Subcutaneous abdominal adipose tissue (tissue), 5 donors: ENCODE measurements around the gene CACNA2D3.
"Not testable (repeated sequence)": the region's sequence is repeated elsewhere in the genome, so short reads cannot be mapped to it uniquely, and the experiment has no call there.

Experiments
- H3K27ac ChIP-seq: one replicate; pipeline ENCODE4 v1.7.0; 2013; ENCODE audit warnings: low read depth, mild to moderate bottlenecking, inconsistent platforms, low read length, moderate library complexity
- H3K27me3 ChIP-seq, 5 donors: one replicate each; pipeline ENCODE4 v1.7.0; 2013; ENCODE audit warnings: low read length in 5 of 5, inconsistent platforms in 1 of 5; ENCODE audit not compliant: control insufficient read depth in 5 of 5, insufficient read depth in 4 of 5
- H3K36me3 ChIP-seq, 5 donors: one replicate each; pipeline ENCODE4 v1.7.0; 2013; ENCODE audit warnings: low read length in 5 of 5; ENCODE audit not compliant: control insufficient read depth in 5 of 5, insufficient read depth in 5 of 5
- H3K4me1 ChIP-seq, 5 donors: one replicate each; pipeline ENCODE4 v1.7.0; 2013; ENCODE audit warnings: low read length in 5 of 5, mild to moderate bottlenecking in 3 of 5, moderate library complexity in 1 of 5; ENCODE audit not compliant: control insufficient read depth in 5 of 5, insufficient read depth in 5 of 5
- H3K4me3 ChIP-seq, 5 donors: one replicate each; pipeline ENCODE4 v1.7.0; 2013; ENCODE audit warnings: low read length in 5 of 5, low read depth in 1 of 5
- H3K9ac ChIP-seq, 5 donors: one replicate each; pipeline ENCODE4 v1.7.0; 2013; ENCODE audit warnings: low read length in 5 of 5, mild to moderate bottlenecking in 4 of 5, moderate library complexity in 3 of 5
- H3K9me3 ChIP-seq, 5 donors: one replicate each; pipeline ENCODE4 v1.7.0; 2013; ENCODE audit warnings: low read length in 5 of 5; ENCODE audit not compliant: control insufficient read depth in 5 of 5
- donor health status: healthy.
- donor health status: healthy.
- donor health status: healthy.
- donor health status: healthy.
- donor health status: healthy.

Gene CACNA2D3

DNA sequence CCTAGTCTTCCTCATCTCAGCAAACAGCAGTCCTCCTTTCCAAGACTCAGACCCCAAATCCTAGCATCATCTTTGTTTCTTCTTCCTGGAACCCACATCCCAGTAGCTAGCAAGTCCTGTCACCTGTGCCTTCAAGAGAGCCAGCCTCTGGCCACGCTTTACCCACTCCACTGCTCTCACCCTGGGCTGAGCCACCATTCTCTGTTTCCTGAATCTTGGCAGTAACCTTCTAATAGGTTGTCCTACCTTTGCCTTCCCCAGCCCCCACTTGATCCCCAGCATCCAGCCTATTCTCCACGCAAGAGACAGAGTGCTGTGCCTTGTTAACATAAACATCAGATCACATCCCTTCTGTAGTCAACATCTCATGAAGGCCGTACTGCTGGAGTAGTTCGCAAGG, 482.1 kb downstream of the CACNA2D3 start:
- H3K36me3 ChIP-seq = no peaks in the 10 kb centered on the region
- peaks cover 0 to 7% (median 0%) of the 10 kb centered on the region in 5 donors for H3K9me3 ChIP-seq
- no peaks in the 10 kb centered on the region for H3K4me1 ChIP-seq

GRCh38 chr3:54608041-54608440, 485.7 kb downstream of the CACNA2D3 start:
- Histone ChIP-seq H3K27me3 (no peaks in the 10 kb centered on the region), H3K36me3 (no peaks in the 10 kb centered on the region), H3K9me3 (peaks cover 0 to 7% (median 0%) of the 10 kb centered on the region in 5 donors), H3K27ac (no peak overlapping the region), H3K4me1 (no peaks in the 10 kb centered on the region), H3K9ac (no peak overlapping the region), H3K4me3 (no peak overlapping the region)

More for the DNA sequence above, 482.1 kb downstream of the CACNA2D3 start:
- no peaks in the 10 kb centered on the region for H3K27me3 ChIP-seq
- H3K27ac ChIP-seq = no peak overlapping the region
- H3K4me3 ChIP-seq = no peak overlapping the region
- no peak overlapping the region for H3K9ac ChIP-seq

- H3K27ac ChIP-seq = no peak overlapping the region
- H3K9ac ChIP-seq = no peak overlapping the region
- H3K4me1 ChIP-seq = no peaks in the 10 kb centered on the region
- no peaks in the 10 kb centered on the region for H3K36me3 ChIP-seq
- H3K4me3 ChIP-seq = no peak overlapping the region
- H3K27me3 ChIP-seq = no peaks in the 10 kb centered on the region
- no peaks in the 10 kb centered on the region for H3K9me3 ChIP-seq
Observed at GRCh38 chr3:54619053-54619452, 496.7 kb downstream of the CACNA2D3 start.

GRCh38 chr3:54619531-54619930, 497.2 kb downstream of the CACNA2D3 start:
- no peak overlapping the region for H3K27ac ChIP-seq
- no peaks in the 10 kb centered on the region for H3K9me3 ChIP-seq
- no peak overlapping the region for H3K4me3 ChIP-seq
- no peaks in the 10 kb centered on the region for H3K27me3 ChIP-seq
- no peak overlapping the region for H3K9ac ChIP-seq
- H3K36me3 ChIP-seq = no peaks in the 10 kb centered on the region
- H3K4me1 ChIP-seq = no peaks in the 10 kb centered on the region

GRCh38 chr3:54621184-54621583, 498.8 kb downstream of the CACNA2D3 start:
- no peaks in the 10 kb centered on the region for H3K9me3 ChIP-seq
- H3K27me3 ChIP-seq = no peaks in the 10 kb centered on the region
- no peaks in the 10 kb centered on the region for H3K36me3 ChIP-seq
- H3K4me3 ChIP-seq = no peak overlapping the region
- H3K4me1 ChIP-seq = no peaks in the 10 kb centered on the region
- H3K9ac ChIP-seq = no peak overlapping the region
- H3K27ac ChIP-seq = no peak overlapping the region

DNA sequence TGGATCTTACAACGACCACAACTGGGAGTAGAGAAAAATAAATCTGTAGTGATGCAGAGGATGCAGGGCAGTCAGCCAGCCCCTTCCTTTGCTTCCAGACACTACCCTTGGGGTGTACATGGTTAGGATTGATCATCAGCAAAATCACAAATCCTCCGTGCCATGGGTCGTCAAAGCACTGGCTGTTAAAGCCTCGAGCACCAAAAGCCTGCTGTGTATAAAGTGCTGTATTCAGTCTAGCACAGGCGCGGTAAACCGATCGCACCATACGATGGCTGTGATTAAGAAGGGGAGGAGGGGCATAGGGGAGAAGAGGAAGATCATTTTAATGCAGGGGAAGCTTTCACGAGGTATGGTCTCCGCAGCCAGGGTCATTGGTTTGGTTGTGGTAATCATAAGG, 500.3 kb downstream of the CACNA2D3 start:
- Histone ChIP-seq H3K4me1 (no peaks in the 10 kb centered on the region), H3K9me3 (no peaks in the 10 kb centered on the region), H3K27me3 (no peaks in the 10 kb centered on the region), H3K36me3 (no peaks in the 10 kb centered on the region), H3K27ac (no peak overlapping the region), H3K9ac (no peak overlapping the region), H3K4me3 (no peak overlapping the region)

DNA sequence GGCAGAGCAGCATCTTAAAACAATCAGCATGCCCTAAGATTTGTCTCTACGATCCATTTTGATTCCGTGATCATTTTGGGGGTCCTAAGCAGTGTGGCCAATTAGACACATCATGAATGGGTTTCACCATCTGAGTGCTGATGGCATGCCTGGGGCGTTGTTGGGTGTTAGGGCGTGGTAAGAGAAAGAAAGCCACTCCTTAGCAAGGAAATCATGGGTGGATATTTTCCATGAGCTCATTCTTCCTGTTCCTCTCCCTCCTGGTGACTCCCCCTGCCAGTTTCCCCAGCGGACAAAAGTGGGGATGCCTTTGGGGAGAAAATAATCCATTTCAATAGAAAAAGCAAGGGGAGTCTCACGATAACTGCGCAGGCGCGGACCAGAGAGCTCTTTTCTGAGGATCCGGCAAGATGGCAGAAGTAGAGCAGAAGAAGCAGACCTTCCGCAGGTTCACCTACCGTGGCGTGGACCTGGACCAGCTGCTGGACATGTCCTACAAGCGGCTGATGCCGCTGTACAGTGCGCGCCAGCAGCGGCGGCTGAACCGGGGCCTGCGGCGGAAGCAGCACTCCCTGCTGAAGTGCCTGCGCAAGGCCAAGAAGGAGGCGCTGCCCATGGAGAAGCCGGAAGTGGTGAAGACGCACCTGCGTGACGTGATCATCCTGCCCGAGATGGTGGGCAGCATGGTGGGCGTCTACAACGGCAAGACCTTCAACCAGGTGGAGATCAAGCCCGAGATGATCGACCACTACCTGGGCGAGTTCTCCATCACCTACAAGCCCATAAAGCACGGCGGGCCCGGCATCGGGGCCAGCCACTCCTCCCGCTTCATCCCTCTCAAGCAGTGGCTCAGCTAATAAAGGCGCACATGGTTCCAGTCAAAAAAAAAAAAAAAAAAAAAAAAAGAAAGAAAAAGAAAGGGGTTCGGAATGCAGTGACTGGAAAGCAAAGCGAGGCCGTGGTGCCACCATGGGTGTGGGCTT, 503.7 kb downstream of the CACNA2D3 start:
- Histone ChIP-seq H3K4me3 (no peak overlapping the region), H3K9me3 (peaks cover 0 to 2% (median 0%) of the 10 kb centered on the region in 5 donors), H3K27ac (no peak overlapping the region), H3K36me3 (no peaks in the 10 kb centered on the region), H3K9ac (no peak overlapping the region), H3K27me3 (no peaks in the 10 kb centered on the region), H3K4me1 (no peaks in the 10 kb centered on the region)

DNA sequence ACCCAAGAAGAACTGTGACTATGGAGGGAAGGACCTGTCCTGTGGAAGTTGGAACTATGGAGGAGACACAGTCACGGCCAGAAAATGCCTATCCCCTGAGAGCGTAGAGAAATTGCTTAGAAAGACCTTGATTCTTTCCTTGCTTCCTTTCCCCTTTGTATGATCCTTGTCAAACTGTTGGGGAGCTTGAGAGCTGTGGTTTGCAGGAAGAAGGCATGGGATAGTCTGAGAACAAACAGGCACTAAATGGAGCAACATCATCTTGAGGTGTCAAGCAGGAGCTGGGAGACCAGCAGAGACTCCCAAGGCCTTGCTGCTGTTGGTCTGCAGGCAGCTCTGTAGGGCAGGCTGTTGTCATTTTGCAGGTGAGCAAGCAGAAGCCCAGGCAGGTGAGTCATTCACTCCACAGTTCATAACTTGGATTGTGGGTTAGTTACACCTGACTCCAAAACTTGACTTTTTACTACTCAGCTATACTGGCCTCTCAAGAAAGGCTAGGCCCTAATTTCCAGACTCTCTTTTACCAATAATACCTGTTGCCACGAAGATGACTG, 506.6 kb downstream of the CACNA2D3 start:
- H3K9ac ChIP-seq = no peak overlapping the region
- no peaks in the 10 kb centered on the region for H3K4me1 ChIP-seq
- H3K27ac ChIP-seq = no peak overlapping the region
- H3K36me3 ChIP-seq = no peaks in the 10 kb centered on the region
- no peaks in the 10 kb centered on the region for H3K27me3 ChIP-seq
- H3K9me3 ChIP-seq = peaks cover 0 to 2% (median 0%) of the 10 kb centered on the region in 5 donors
- no peak overlapping the region for H3K4me3 ChIP-seq

GRCh38 chr3:54630101-54630623, 507.8 kb downstream of the CACNA2D3 start:
- no peaks in the 10 kb centered on the region for H3K36me3 ChIP-seq
- H3K27ac ChIP-seq = no peak overlapping the region
- no peak overlapping the region for H3K9ac ChIP-seq
- H3K27me3 ChIP-seq = no peaks in the 10 kb centered on the region
- peaks cover 0 to 2% (median 0%) of the 10 kb centered on the region in 5 donors for H3K9me3 ChIP-seq
- no peaks in the 10 kb centered on the region for H3K4me1 ChIP-seq
- no peak overlapping the region for H3K4me3 ChIP-seq

GRCh38 chr3:54631001-54631400, 508.6 kb downstream of the CACNA2D3 start:
- not testable (repeated sequence) for H3K27ac ChIP-seq, H3K4me1 ChIP-seq, H3K4me3 ChIP-seq, H3K9me3 ChIP-seq, H3K9ac ChIP-seq, H3K27me3 ChIP-seq, H3K36me3 ChIP-seq
